IMR-90 (cell line): ENCODE results near the gene NMBR. TPM values are rescaled to one million over a fixed set of nuclear protein-coding genes. Genes with fewer than 3 reads are reported as not detected.

Experiments used
- ATAC-seq: fragments of 200-7000 bp; cut with Tn5 transposase; 2 replicates; pipeline ENCODE4 v1.9.1; 2020; ENCODE audit warnings: low read depth, mild to moderate bottlenecking, moderate library complexity
- BruUV-seq: library from RNA; stranded (reverse); fragments of 400-500 nt; replicated peaks from 2 replicates; lab custom pipeline; 2021; lab: Mats Ljungman, UMichigan
- CTCF ChIA-PET: fragments of 300-600 bp; formaldehyde crosslinking; extraction: SDS; loops from one replicate; lab custom pipeline; 2021; ENCODE audit warnings: antibody characterized with exemption; lab: Yijun Ruan, JAX
- POLR2A ChIA-PET: fragments of 300-600 bp; sonication (Branson Sonifier 250); formaldehyde crosslinking; loops from one replicate; lab custom pipeline; 2022; ENCODE audit warnings: antibody characterized with exemption; ENCODE audit not compliant: unreplicated experiment; lab: Charles Lee
- DNase-seq: peaks from one replicate; pipeline ENCODE4 v3.0.0; 2013
- H2AFZ ChIP-seq: replicated peaks from 2 replicates; pipeline ENCODE3; 2013; ENCODE audit warnings: low read length, mild to moderate bottlenecking; ENCODE audit not compliant: poor library complexity
- H2AK5ac ChIP-seq: 2 replicates; pipeline ENCODE4 v1.6.1; 2013; ENCODE audit warnings: low read depth, low read length, inconsistent platforms
- H2AK9ac ChIP-seq: replicated peaks from 2 replicates; pipeline ENCODE3; 2013; ENCODE audit warnings: mild to moderate bottlenecking, low read depth, low read length, moderate library complexity; ENCODE audit not compliant: poor library complexity
- H2BK120ac ChIP-seq: 2 replicates; pipeline ENCODE4 v1.6.1; 2013; ENCODE audit warnings: low read depth, low read length, inconsistent platforms
- H2BK15ac ChIP-seq: 3 replicates; pipeline ENCODE4 v1.6.1; 2013; ENCODE audit warnings: low read depth, low read length, inconsistent platforms
- H2BK20ac ChIP-seq: 2 replicates; pipeline ENCODE4 v1.6.1; 2013; ENCODE audit warnings: low read depth, mild to moderate bottlenecking, inconsistent platforms, low read length, moderate library complexity
- H2BK5ac ChIP-seq: 2 replicates; pipeline ENCODE4 v1.6.1; 2013; ENCODE audit warnings: mild to moderate bottlenecking, low read depth, low read length, inconsistent platforms; ENCODE audit not compliant: poor library complexity, severe bottlenecking
- H3K14ac ChIP-seq: replicated peaks from 2 replicates; pipeline ENCODE4 v1.6.1; 2013; ENCODE audit warnings: low read depth, low read length, inconsistent platforms
- H3K18ac ChIP-seq: 2 replicates; pipeline ENCODE4 v1.6.1; 2013; ENCODE audit warnings: low read depth, low read length, control low read depth
- H3K23ac ChIP-seq: 2 replicates; pipeline ENCODE4 v1.6.1; 2013; ENCODE audit warnings: low read depth, low read length, inconsistent platforms
- H3K27ac ChIP-seq: 2 replicates; pipeline ENCODE4 v1.5.1; 2013; ENCODE audit warnings: mild to moderate bottlenecking, control low read depth, low read length; ENCODE audit not compliant: insufficient read depth
- H3K27me3 ChIP-seq: 2 replicates; pipeline ENCODE4 v1.6.1; 2013; ENCODE audit warnings: low read length; ENCODE audit not compliant: control insufficient read depth, insufficient read depth
- H3K36me3 ChIP-seq: 2 replicates; pipeline ENCODE4 v1.6.1; 2013; ENCODE audit warnings: low read length, mixed read lengths; ENCODE audit not compliant: control insufficient read depth, insufficient read depth
- H3K4ac ChIP-seq: 2 replicates; pipeline ENCODE4 v1.6.1; 2013; ENCODE audit warnings: low read depth, low read length, inconsistent platforms
- H3K4me1 ChIP-seq: 2 replicates; pipeline ENCODE4 v1.6.1; 2013; ENCODE audit warnings: low read length, mixed read lengths; ENCODE audit not compliant: control insufficient read depth, insufficient read depth
- H3K4me2 ChIP-seq: 2 replicates; pipeline ENCODE4 v1.6.1; 2013; ENCODE audit warnings: low read depth, mild to moderate bottlenecking, control low read depth, low read length, moderate library complexity
- H3K4me3 ChIP-seq: 2 replicates; pipeline ENCODE4 v1.5.1; 2013; ENCODE audit warnings: low read depth, mild to moderate bottlenecking, control low read depth, low read length, moderate library complexity; ENCODE audit not compliant: insufficient read depth
- H3K56ac ChIP-seq: 2 replicates; pipeline ENCODE4 v1.6.1; 2013; ENCODE audit warnings: low read length, inconsistent platforms; ENCODE audit not compliant: insufficient read depth; ENCODE audit errors: extremely low read depth
- H3K79me1 ChIP-seq, 2 experiments: 2 replicates each; pipeline ENCODE4 v1.6.1; 2013; ENCODE audit warnings: low read length in 2 of 2, inconsistent platforms in 1 of 2, low read depth in 1 of 2
- H3K9ac ChIP-seq: 2 replicates; pipeline ENCODE4 v1.6.1; 2013; ENCODE audit warnings: low read depth, low read length, control low read depth
- H3K9me1 ChIP-seq: 2 replicates; pipeline ENCODE4 v1.6.1; 2013; ENCODE audit warnings: low read length, inconsistent platforms; ENCODE audit not compliant: insufficient read depth
- H3K9me3 ChIP-seq: 2 replicates; pipeline ENCODE4 v1.6.1; 2013; ENCODE audit warnings: low read length; ENCODE audit not compliant: control insufficient read depth, insufficient read depth
- H4K20me1 ChIP-seq: 2 replicates; pipeline ENCODE4 v1.6.1; 2013; ENCODE audit warnings: low read length, inconsistent platforms; ENCODE audit not compliant: insufficient read depth
- H4K5ac ChIP-seq: 2 replicates; pipeline ENCODE4 v1.6.1; 2013; ENCODE audit warnings: mild to moderate bottlenecking, low read depth, low read length, control low read depth
- H4K8ac ChIP-seq, 2 experiments: 2 replicates each; pipeline ENCODE4 v1.6.1; 2013; ENCODE audit warnings: low read depth in 2 of 2, low read length in 2 of 2, control low read depth in 1 of 2, inconsistent platforms in 1 of 2
- H4K91ac ChIP-seq: 2 replicates; pipeline ENCODE4 v1.6.1; 2013; ENCODE audit warnings: low read depth, low read length, inconsistent platforms; ENCODE audit not compliant: insufficient read depth
- BHLHE40 ChIP-seq: fragments of 150-350 bp; IDR thresholded peaks from 2 replicates; pipeline ENCODE4 v1.6.1; 2016; ENCODE audit warnings: mild to moderate bottlenecking, low read depth, low read length
- CEBPB ChIP-seq: IDR thresholded peaks from 2 replicates; pipeline ENCODE4 v1.6.1; 2012; ENCODE audit warnings: low read depth, low read length, improper control_type of control experiment
- CHD1 ChIP-seq: IDR thresholded peaks from 2 replicates; pipeline ENCODE4 v1.6.1; 2012; ENCODE audit warnings: low read depth, low read length, improper control_type of control experiment
- CTCF ChIP-seq: conservative IDR thresholded peaks from 2 replicates; pipeline ENCODE4 v1.5.1; 2012; ENCODE audit warnings: mild to moderate bottlenecking, low read depth, low read length, improper control_type of control experiment
- ELK1 ChIP-seq: fragments of 150-350 bp; IDR thresholded peaks from 2 replicates; pipeline ENCODE4 v1.6.1; 2016; ENCODE audit warnings: low read depth, mild to moderate bottlenecking, low read length, moderate library complexity, borderline replicate concordance
- FOS ChIP-seq: fragments of 150-350 bp; IDR thresholded peaks from 2 replicates; pipeline ENCODE4 v1.6.1; 2016; ENCODE audit warnings: low read depth, low read length
- MAFK ChIP-seq: IDR thresholded peaks from 2 replicates; pipeline ENCODE4 v1.6.1; 2012; ENCODE audit warnings: low read depth, low read length, improper control_type of control experiment
- MXI1 ChIP-seq: IDR thresholded peaks from 2 replicates; pipeline ENCODE4 v1.6.1; 2012; ENCODE audit warnings: low read depth, mild to moderate bottlenecking, low read length, moderate library complexity, borderline replicate concordance
- NFE2L2 ChIP-seq: fragments of 150-350 bp; IDR thresholded peaks from 2 replicates; pipeline ENCODE4 v1.6.1; 2016; ENCODE audit warnings: low read depth, mild to moderate bottlenecking, low read length
- POLR2A ChIP-seq: IDR thresholded peaks from 2 replicates; pipeline ENCODE4 v1.6.1; 2012; ENCODE audit warnings: mild to moderate bottlenecking, low read depth, low read length
- RAD21 ChIP-seq: IDR thresholded peaks from 2 replicates; pipeline ENCODE4 v1.6.1; 2012; ENCODE audit warnings: low read length, improper control_type of control experiment
- RFX5 ChIP-seq: IDR thresholded peaks from 2 replicates; pipeline ENCODE4 v1.8.0; 2012; ENCODE audit warnings: low read depth, mild to moderate bottlenecking, low read length, moderate library complexity
- SMC3 ChIP-seq: fragments of 150-350 bp; IDR thresholded peaks from 2 replicates; pipeline ENCODE4 v1.6.1; 2016; ENCODE audit warnings: low read depth, mild to moderate bottlenecking, antibody characterized with exemption, low read length, moderate library complexity
- USF2 ChIP-seq: fragments of 150-350 bp; IDR thresholded peaks from 2 replicates; pipeline ENCODE4 v1.6.1; 2017; ENCODE audit warnings: mild to moderate bottlenecking, antibody characterized with exemption, low read length, low read depth
- WGBS, 2 experiments: methylation state at CpG; one replicate each; pipeline versions ENCODE4 v1.1.5 to v1.1.7; 2013; ENCODE audit warnings: missing lambda C conversion rate in 2 of 2; ENCODE audit not compliant: insufficient read length in 1 of 2; ENCODE audit errors: extremely low coverage in 2 of 2; 5-methylcytosine and 5-hydroxymethylcytosine counted together
- dilution Hi-C: fragments of 300-500 bp; cut with HindIII; formaldehyde crosslinking; loops from one replicate; pipeline ENCODE4 v1.14.3; 2018; ENCODE audit warnings: low sequenced_read_pairs; ENCODE audit not compliant: unreplicated experiment
- in situ Hi-C: fragments of 300-500 bp; cut with MboI; formaldehyde crosslinking; loops from 3 replicates; pipeline ENCODE4 v1.14.3; 2019; ENCODE audit warnings: low sequenced_read_pairs, inconsistent platforms, mixed read lengths
- intact Hi-C: fragments of 100-400 bp; cut with micrococcal nuclease; formaldehyde crosslinking; loops from 2 replicates; pipeline ENCODE4 v1.10.0; 2022
- polyA plus RNA-seq, 3 experiments: library from polyadenylated mRNA; depleted of rRNA; stranded (reverse); fragments of >200 nt; gene quantifications; 2 replicates each; pipeline ENCODE4 v1.2.3, GENCODE V29; 2012; ENCODE audit warnings: low replicate concordance in 1 of 3
- total RNA-seq: library from RNA; depleted of rRNA; stranded (reverse); fragments of >200 nt; gene quantifications from 2 replicates; pipeline ENCODE4 v1.2.3, GENCODE V29; 2012

NMBR gene
- total and polyA plus RNA-seq, 2 of the 4 experiments (the other 2 are of a cell fraction): not detected

GRCh38 chr6:142117366-142117765 is 29.6 kb downstream of the NMBR start:
- TF ChIP-seq FOS (no peak), CEBPB (no peak), RFX5 (no peak), NFE2L2 (no peak), USF2 (no peak), CTCF (no peak), RAD21 (no peak), POLR2A (no peak), MXI1 (no peak), ELK1 (no peak), SMC3 (no peak), CHD1 (no peak), MAFK (no peak), BHLHE40 (no peak)

More at GRCh38 chr6:142117366-142117765, 29.6 kb downstream of the NMBR start:
- Histone ChIP-seq H4K20me1 (no peaks in the 10 kb centered on the region), H3K4ac (no peak overlapping the region), H3K9me1 (no peaks in the 10 kb centered on the region), H3K18ac (no peak overlapping the region), H3K4me2 (no peak overlapping the region), H3K9me3 (no peaks in the 10 kb centered on the region), H3K79me1 (no peaks in the 10 kb centered on the region), H3K27me3 (no peaks in the 10 kb centered on the region), H2AFZ (no peak overlapping the region), H2BK120ac (no peak overlapping the region), H2BK15ac (no peak overlapping the region), H2AK5ac (no peak overlapping the region), H3K9ac (no peak overlapping the region), H2BK20ac (no peak overlapping the region), H4K8ac (no peak overlapping the region), H3K14ac (no peak overlapping the region), H2BK5ac (no peak overlapping the region), H4K5ac (no peak overlapping the region), H3K23ac (no peak overlapping the region), H3K56ac (no peak overlapping the region), H4K91ac (no peak overlapping the region), H3K4me3 (no peak overlapping the region), H2AK9ac (no peak overlapping the region), H3K36me3 (no peaks in the 10 kb centered on the region), H3K4me1 (no peaks in the 10 kb centered on the region), H3K27ac (no peak overlapping the region)
- no CpG with 5 or more reads among the region's 2 CpGs for WGBS, 2 experiments
- ATAC-seq: no peak
- ChIA-PET CTCF (interaction anchor here (0.6 kb wide), 1 partner anchor 128 kb away, joined by 3 read pairs; no protein-coding TSS in a partner anchor), POLR2A (no interaction called here)
- in situ Hi-C loops: loop anchor here (10.0 kb wide), 1 partner anchor 443 kb away; no protein-coding TSS in a partner anchor
- no TSS peak for BruUV-seq
- no peak for DNase-seq
- intact Hi-C loops: no loop called here
- dilution Hi-C loops: no loop called here
